MM.1S (cell line): ENCODE results near the gene USP46.

Experiments used
- CTCF ChIP-seq: fragments of 300-600 bp; sonication (generic); IDR thresholded peaks from 2 replicates; pipeline ENCODE4 v1.5.1; 2016; ENCODE audit warnings: antibody characterized with exemption, low read length, mixed read lengths
- EZH2 ChIP-seq: fragments of 300-600 bp; sonication (generic); optimal IDR thresholded peaks from 2 replicates; pipeline ENCODE3; 2017; ENCODE audit warnings: low read depth, mild to moderate bottlenecking, antibody characterized with exemption, low read length, mixed read lengths

- no peak for TF ChIP-seq CTCF
- TF ChIP-seq EZH2 = no peak
Measured at GRCh38 chr4:52588771-52589591, 70.1 kb downstream of the USP46 start.
